Stromal cell of bone marrow (primary cell): ENCODE measurements around the gene SMIM30.

Source experiments
- DNase-seq: peaks from one replicate; pipeline ENCODE4 v3.0.0-alpha.2; 2012; ENCODE audit warnings: low read depth

The SMIM30 gene

DNA sequence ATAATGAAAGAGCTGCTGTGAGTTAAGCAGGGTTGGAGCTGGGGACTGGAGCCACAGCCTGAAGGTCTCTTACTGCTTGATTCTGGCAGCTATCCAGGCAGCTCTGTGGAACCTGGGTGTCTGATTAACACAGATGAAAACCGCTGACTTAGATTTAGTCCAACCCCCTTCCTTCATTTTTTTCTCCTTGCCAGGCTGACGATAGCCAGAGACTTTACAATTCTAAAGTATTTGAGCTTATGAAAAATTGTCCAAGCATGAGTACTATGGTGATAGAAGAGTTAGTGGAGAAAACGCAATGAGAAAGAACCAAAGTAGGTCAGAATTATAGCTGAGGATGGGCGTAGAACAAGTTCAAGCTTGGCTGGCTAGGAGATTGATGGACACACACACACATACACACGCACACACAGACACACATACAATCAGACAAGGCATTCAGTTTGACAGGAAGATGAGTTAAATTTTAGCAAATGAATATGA is 18.2 kb downstream of the SMIM30 start:
- peak; percentile 6 for DNase-seq

DNA sequence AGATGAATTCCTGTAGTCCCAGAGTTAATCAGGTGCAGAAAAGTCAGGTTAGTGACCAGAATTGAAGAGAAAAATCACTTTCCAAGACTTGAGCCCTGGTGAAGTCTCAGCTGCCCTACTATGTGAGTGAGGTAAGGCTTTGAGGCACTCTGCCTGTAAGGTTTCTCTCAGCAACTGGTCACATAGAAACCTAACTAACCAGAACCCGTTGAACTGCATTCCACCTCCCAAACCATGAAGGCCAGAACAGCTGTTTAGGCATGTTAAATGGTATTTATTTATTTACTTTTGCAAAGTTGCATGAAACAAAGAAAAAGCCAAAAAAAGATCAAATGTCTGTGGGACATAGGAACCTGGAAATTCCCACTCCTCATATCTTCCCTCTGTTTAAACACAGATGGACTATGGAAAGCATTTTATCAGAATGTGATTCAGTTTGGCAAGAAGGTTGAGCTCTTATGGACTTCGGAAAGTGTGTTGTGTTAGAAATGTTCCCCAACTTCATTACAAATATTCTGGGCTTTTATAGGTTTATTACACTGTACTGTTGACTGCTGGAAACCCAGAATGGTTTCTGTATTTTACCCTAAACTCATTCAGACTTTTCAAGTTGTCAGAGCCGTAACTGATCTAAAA is 19.0 kb downstream of the SMIM30 start:
- no peak for DNase-seq

DNA sequence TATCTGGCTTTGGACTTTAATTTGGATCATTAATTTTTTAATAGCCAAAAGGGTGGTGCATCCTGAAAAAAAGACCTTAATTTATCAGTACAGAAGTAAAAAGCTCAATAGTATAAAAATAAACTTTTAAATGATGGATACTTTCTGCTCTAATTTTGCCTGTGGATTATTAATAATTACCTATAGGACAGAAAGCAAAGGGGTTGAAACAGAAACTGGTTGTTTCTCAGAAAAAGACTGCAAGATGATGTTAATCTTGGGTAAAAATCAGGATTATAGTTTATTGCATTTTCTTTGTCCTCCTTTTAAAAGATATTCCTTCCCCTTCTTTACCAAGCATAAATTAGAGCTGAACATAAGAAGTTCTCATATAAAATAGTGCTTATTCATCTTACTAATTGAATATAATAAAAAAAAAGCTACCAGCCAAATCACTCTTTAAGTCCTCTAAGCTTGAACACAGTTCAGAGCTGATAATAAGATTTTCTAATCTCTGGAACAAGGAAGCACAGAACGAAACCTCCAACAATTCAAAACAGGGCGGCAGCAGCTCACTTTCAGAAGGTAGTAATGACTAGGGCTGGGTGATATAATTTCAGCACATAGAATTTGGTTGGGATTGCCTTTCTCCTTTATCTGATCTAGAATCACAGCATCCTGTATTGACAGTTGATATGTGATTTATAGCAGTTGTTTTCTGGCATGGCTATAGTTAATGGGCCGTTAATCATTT is 23.7 kb downstream of the SMIM30 start:
- DNase-seq, result no peak

DNA sequence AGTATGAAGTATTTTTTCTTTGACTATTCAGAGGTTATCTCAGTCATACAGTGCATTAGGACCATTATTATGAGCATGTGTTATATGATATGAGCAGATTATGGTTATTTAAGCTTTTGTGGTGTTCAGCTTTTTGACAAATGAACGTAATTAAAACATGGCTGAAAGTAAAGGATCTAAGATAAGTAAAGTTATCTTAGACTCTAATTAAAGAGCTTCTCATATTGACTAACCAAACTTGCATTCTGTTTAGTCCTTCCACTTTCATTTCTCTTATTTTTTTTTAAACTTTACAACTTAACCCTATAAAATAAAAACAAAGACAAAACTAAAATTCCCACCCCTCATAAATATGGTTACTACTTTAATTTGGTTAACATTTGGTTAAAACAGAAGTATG is 24.8 kb downstream of the SMIM30 start:
- no peak for DNase-seq

DNA sequence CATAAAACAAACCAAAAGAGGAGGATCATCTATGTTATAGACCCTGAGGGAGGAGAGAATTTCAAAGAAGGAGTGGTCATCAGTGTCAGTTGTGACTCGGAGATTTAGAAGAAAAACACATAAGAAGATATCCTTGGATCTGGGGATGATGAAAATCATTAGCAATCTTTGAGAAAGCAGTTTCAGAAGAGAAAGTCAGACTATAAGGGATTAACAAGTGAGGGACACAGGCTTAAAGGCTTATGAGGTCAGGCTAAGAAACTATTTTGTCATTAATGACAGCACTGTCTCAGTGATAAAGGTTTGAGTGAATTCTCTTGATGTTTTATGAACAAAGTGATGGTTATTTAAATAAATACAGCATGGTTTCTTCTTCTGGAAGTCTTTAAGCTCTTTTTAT is 25.6 kb downstream of the SMIM30 start:
- DNase-seq, result no peak

DNA sequence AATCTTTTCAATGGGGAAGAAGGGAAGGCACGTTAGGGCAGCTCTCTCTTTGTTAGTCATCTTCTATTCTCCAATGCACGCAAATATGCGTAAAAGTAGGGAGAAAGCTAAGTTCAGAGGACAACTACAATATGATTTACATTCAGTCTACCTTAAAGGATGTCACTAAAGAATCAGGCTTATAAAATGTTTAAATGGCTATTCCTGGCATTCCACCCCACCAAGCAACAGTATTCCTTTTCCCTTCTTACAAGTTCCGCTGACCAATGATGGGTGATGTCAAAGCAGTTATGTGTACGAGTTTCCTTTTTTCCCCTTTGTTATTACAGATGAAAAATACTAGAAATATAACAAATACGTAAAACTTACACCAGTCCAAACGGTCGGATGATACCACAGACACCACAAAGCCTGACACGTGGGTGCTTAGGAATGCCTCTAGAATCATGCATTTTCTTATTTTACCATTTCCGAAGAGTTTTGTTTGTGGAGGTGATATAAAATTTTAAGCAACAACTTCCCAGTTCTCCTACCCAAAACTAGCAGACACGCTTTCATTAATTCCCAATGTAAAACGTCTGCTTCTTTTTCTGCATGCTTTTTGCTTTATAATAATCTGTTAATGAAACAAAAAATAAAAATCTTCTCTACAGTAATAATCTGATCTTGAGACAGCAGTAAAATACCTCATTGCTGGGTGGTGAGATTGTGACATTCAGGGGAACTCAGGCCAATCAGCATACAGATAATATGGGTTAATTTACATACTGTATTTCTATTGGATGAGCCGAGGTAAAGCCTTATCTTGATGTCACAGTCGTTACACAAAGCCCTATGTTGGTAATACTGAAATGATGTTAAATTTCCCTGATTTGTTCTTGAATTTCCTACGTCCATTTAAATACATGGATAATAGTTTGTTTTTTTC is 31.0 kb downstream of the SMIM30 start:
- peak; percentile 88 for DNase-seq

DNA sequence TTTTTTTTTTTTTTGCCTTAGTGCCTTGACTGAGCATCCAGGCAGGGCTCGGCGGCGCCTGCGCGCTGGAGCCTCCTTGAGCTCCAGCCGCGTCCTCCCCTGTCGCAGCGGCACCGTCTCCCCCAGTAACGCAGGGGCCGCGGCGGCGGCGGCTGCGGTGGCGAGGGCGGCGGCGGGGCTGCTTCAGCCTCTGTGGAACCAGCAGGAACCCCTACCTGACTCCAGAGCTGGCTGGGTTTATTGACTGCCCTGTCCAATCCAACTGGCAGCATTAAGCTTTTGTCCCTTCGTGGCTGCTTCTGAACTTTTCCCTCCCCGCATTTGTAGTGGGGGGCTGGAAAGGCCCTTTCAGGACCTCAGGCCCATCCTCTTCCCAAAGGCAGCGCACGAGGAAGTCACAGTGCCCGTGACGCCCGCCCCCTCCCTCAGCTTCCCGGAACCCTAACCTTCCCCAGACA is 31.9 kb downstream of the SMIM30 start, which contains the start of gene GPR85:
GPR85 (minus strand) TSS at position 397 of the 458 bp plus-strand sequence. CDS start 2,106 bp downstream, outside the sequence.
- DNase-seq, result peak; percentile 66

DNA sequence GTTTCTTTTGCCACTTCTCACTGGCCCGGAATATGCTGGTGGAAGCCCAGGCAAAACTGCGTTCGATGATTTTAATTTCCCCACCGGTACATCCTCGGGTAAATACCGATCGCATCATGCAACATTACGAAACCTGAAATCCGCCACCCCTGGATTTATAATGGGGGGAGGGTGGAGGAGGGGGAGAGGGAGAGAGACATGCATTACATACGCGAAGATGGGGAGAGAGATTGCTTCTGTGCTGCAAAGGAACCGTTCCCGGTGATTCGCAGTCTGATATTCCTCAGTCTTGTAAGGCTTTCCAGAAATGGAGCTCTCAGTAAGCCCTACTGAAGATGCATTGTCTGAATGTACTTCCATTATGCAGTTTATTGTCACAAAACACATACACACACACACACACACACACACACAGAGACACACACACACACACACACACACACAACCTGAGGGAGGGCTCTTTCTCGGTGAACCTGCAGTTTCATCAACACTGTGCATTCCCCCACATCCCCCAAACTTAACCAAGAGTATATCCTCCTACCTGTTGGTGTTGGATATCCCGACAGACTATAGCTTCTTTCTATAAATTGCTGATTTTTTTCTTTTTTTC is 32.5 kb downstream of the SMIM30 start:
- DNase-seq, result no peak

DNA sequence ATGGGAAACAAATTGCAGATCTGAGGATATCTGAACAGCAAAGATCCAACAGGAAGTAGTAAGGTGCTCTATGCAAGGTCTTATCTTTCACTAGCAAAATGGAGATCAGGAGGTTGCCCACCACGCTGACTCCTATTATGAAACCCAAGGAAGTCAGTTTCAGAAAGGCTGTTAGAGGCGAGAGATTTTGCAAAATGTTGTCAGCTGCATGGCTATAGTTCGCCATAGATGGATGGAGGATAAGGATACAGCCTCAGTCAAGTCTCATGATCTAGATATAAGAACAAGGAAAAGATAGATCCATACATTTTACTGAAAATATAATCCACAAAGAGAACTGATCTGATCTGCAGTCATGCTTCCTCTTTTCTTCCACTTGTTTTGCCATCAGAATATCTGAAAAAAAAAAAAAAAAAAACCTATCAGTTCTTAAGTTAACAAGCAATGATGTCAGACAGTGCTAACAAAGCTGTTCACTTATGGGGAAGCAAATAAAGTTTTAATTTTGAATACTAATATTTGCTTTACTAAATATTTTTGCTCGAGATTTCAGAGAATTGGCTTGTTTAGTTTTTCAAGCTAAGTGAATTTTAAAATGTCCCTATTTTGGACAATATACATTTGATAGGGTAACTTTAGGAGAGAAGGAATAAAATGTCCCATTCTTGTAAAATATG is 33.7 kb downstream of the SMIM30 start:
- DNase-seq, result no peak

DNA sequence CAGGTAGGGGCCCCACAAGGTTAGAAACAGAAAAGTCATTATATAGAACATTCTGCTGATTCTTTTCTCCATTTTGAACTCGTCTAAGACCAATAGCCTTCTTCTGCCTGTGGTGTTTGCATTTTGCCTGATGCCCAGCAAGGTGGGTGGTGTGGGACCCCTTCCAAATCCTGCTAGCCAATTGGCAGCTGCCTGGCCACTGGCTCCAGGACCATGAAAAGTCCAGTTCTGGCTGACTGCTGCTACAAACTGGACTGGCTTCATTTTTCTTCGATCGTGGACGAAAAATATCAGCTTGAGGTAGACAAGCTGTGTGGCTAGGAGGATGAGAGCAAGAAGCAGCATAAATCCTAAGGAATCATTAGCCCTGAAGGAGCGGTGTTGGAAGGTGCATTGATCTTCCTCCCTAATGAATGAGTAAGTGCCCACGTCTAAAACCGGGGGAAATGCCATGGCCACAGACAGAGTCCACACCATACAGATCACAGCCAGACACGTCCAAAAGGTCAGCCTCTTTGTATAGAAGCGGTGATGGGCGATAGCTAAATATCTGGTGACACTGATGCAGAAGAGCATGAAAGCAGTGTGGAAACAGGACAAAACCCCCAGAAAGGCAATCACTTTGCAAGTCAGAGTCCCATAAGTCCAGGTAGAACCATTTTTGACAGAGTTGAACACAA is 34.4 kb downstream of the SMIM30 start:
- DNase-seq, result no peak

DNA sequence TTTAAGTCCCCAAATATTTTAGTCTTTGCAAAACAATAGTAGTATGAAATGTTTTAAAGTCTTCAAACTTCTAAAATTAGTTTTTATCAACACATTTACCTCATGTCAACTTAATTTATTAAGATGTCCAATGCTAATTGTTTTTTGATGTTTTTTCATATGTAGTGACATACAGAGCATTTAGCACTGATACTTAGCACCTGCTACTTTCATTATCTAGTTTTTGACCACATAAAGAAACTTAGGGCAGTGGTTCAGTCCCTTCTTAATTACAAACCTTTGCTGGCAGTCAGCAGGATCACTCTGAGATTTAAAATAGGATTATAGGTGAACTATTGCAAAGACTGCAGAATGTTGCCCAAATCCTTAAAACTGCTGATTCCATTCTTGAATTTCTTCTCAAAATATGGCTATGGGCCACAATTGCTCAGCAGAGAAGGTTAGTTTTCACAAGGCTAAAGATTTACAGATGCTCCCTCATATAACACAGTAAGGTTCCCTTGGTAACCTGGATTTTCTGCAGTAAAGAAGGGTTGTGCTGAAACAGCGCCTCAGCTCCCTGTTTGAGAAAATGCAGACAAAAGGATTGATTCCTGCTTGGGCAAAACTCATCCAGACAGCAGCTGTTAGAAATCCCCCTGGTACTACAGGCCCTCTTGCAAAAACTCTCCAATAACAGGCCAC is 35.1 kb downstream of the SMIM30 start:
- DNase-seq, result no peak

DNA sequence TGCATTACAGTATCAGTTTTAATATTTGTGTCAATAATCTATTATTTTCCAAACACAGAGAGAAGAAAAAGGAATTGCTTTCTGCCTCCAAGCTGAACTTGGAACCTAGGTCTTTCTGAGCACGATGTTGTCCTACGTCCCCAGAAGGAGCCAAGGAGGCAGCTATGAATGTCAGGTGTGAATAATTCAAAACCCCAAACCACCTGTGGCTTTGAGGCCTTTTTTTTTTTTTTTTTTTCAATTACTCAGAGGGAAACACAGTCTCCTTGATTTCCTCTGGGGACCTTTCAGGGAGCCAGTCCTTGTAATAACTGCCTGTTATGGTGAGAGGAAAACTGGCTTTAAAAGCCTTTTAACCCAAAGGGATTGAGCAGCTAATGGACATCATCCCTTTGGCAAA is 40.0 kb downstream of the SMIM30 start:
- DNase-seq, result no peak

DNA sequence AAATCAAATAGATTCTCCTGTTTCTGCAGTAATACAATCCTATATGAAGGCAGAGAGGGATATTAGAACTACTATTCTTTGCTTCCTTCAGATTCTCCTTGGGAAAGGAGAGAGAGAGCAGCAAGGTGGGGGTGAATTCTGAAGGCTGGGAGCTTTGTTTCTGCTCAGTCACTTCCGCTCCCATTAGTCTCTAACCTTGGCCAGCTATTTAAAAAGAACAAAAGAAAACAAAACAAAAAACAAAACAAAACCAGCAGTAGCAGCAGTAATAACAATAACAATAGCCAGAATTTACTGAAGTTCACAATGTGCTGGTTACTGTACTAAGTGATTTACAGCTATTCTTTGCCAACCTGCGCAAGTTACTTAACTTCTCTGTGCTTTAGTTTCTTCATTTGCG is 41.7 kb downstream of the SMIM30 start:
- DNase-seq, result no peak

DNA sequence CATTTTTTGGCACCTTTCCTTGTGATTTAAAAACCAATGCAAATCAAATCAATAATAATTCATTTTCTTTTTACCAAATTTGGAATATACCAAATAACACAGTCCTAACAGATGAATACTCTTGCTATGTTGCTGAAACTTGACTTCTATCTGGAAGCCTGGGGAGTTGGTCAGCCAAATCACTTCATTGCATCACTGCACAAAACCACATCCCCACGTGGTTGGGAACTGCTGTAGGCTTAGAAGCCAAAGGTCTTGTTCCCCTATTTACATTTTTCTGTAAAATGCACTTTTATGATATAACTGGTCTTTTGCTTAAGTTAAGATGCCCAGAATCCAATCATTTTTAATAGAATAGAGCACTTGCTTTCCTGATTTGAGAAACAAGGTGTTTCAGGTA is 46.9 kb downstream of the SMIM30 start:
- DNase-seq, result peak; percentile 13
